ENCODE results near the gene PLXDC2. TPM values are rescaled to one million over a fixed set of nuclear protein-coding genes. Genes with fewer than 3 reads are reported as not detected.

PLXDC2 gene
- total and polyA plus RNA-seq, 10 of the 15 experiments (the other 5 are each of a cell fraction or from before 2014, with no cell fraction given) = 0.05 to 1.8 (median 0.14) TPM; not detected in 2

GRCh38 chr10:19889256-19889655 lies 73.0 kb downstream of the PLXDC2 start:
- ChIA-PET RAD21 (ENCODE audit: unreplicated experiment) (no interaction called here), POLR2A (no interaction called here), CTCF (no interaction called here), SMC1A (ENCODE audit: uncharacterized antibody, unreplicated experiment) (interaction anchor here (0.8 to 1.0 kb wide), 2 partner anchors 24 to 105 kb away, joined by 3 to 4 read pairs; no protein-coding TSS in a partner anchor)
- Histone ChIP-seq H3K36me3 (ENCODE audit: control insufficient read depth in 2 of 2, insufficient read depth in 2 of 2, low read length in 1 of 2) (no peaks in the 10 kb centered on the region), H3K4me1 (ENCODE audit: control insufficient read depth, insufficient read depth, low read length) (no peaks in the 10 kb centered on the region), H4K20me1 (ENCODE audit: control insufficient read depth, insufficient read depth) (no peaks in the 10 kb centered on the region), H3K9me3 (replicated peaks; ENCODE audit: control insufficient read depth, insufficient read depth, low read length) (no peaks in the 10 kb centered on the region), H3K9ac (ENCODE audit: control insufficient read depth, insufficient read depth, low read length) (no peak overlapping the region), H3K4me3 (no peak overlapping the region), H3K27ac (ENCODE audit: control insufficient read depth, insufficient read depth) (no peak overlapping the region), H2AFZ (ENCODE audit: control insufficient read depth, low read depth, low read length) (no peak overlapping the region), H3K79me2 (ENCODE audit: control insufficient read depth, insufficient read depth, low read length) (no peaks in the 10 kb centered on the region), H3K27me3 (replicated peaks in 1 of 2; ENCODE audit: control insufficient read depth in 2 of 2, insufficient read depth in 2 of 2, low read length in 1 of 2) (no peaks in the 10 kb centered on the region), H3K4me2 (ENCODE audit: control insufficient read depth, insufficient read depth) (no peak overlapping the region)
- no TSS peak for BruUV-seq (replicated peaks)
- FAIRE-seq (no peak), DNase-seq (ENCODE audit: low read depth, low spot score) (no peak), ATAC-seq (no peak; the same call in 1 of the 3 replicates)
- in situ Hi-C loops (cut with MboI) (no loop called here), intact Hi-C loops (cut with micrococcal nuclease; ENCODE audit: unreplicated experiment) (no loop called here)
- 0 out of 2 replicates have a peak, but pooled peaks have one; percentile 12 for TF ChIP-seq BCL11A (IDR thresholded peaks at IDR 0.05; ENCODE audit: low read depth, low read length)
- peak; percentile 69 for TF ChIP-seq MTA2 (IDR thresholded peaks at IDR 0.05; ENCODE audit: low read depth)
- TF ChIP-seq IRF4 (IDR thresholded peaks at IDR 0.05; ENCODE audit: low read depth, low read length) = no peak
- 50% methylated on average over 2 of the region's 2 CpGs for WGBS (ENCODE audit: insufficient coverage, insufficient replicate concordance, low lambda C conversion rate, missing lambda C conversion rate)

GRCh38 chr10:19891429-19891828 lies 75.2 kb downstream of the PLXDC2 start:
- ATAC-seq (no peak), DNase-seq (ENCODE audit: low read depth, low spot score) (no peak), FAIRE-seq (no peak)
- in situ Hi-C loops (cut with MboI) (no loop called here), intact Hi-C loops (cut with micrococcal nuclease; ENCODE audit: unreplicated experiment) (no loop called here)
- Histone ChIP-seq H2AFZ (ENCODE audit: control insufficient read depth, low read depth, low read length) (no peak overlapping the region), H4K20me1 (ENCODE audit: control insufficient read depth, insufficient read depth) (no peaks in the 10 kb centered on the region), H3K79me2 (ENCODE audit: control insufficient read depth, insufficient read depth, low read length) (no peaks in the 10 kb centered on the region), H3K27ac (ENCODE audit: control insufficient read depth, insufficient read depth) (no peak overlapping the region), H3K9ac (ENCODE audit: control insufficient read depth, insufficient read depth, low read length) (no peak overlapping the region), H3K9me3 (replicated peaks; ENCODE audit: control insufficient read depth, insufficient read depth, low read length) (no peaks in the 10 kb centered on the region; the same call in 2 of the 3 replicates), H3K4me3 (no peak overlapping the region), H3K27me3 (replicated peaks in 1 of 2; ENCODE audit: control insufficient read depth in 2 of 2, insufficient read depth in 2 of 2, low read length in 1 of 2) (no peaks in the 10 kb centered on the region), H3K4me2 (ENCODE audit: control insufficient read depth, insufficient read depth) (no peak overlapping the region), H3K36me3 (ENCODE audit: control insufficient read depth in 2 of 2, insufficient read depth in 2 of 2, low read length in 1 of 2) (no peaks in the 10 kb centered on the region), H3K4me1 (ENCODE audit: control insufficient read depth, insufficient read depth, low read length) (no peaks in the 10 kb centered on the region)
- ChIA-PET POLR2A (interaction anchor here (0.6 kb wide), 1 partner anchor 100 kb away, joined by 3 read pairs; no protein-coding TSS in a partner anchor), CTCF (interaction anchor here (0.6 to 1.4 kb wide), 2 partner anchors 13 to 219 kb away, joined by 3 read pairs; no protein-coding TSS in a partner anchor), RAD21 (ENCODE audit: unreplicated experiment) (no interaction called here), SMC1A (ENCODE audit: uncharacterized antibody, unreplicated experiment) (interaction anchor here (0.7 to 2.2 kb wide), 3 partner anchors 13 to 127 kb away, joined by 3 to 6 read pairs (median 3); no protein-coding TSS in a partner anchor)
- 22% methylated on average over 6 of the region's 6 CpGs for WGBS (ENCODE audit: insufficient coverage, insufficient replicate concordance, low lambda C conversion rate, missing lambda C conversion rate)
- BruUV-seq (replicated peaks) = no TSS peak
- no peak for TF ChIP-seq ZBTB33 (IDR thresholded peaks at IDR 0.05)
- no peak for TF ChIP-seq LARP7 (IDR thresholded peaks at IDR 0.05)
- TF ChIP-seq ASH2L (IDR thresholded peaks at IDR 0.05; ENCODE audit: borderline replicate concordance, low read depth) = no peak
- no peak for TF ChIP-seq MLLT1 (IDR thresholded peaks at IDR 0.05)
- TF ChIP-seq EGR1 (IDR thresholded peaks at IDR 0.05; ENCODE audit: borderline replicate concordance in 1 of 2, low read depth in 2 of 2, low read length in 2 of 2) = no peak
- no peak for TF ChIP-seq JUNB (IDR thresholded peaks at IDR 0.05)
- TF ChIP-seq HSF1 (IDR thresholded peaks at IDR 0.05; ENCODE audit: low read depth, low read length) = no peak
- TF ChIP-seq SP1 (IDR thresholded peaks at IDR 0.05; ENCODE audit: low read depth, low read length) = no peak
- no peak for TF ChIP-seq FOXK2 (IDR thresholded peaks at IDR 0.05)
- TF ChIP-seq HCFC1 (IDR thresholded peaks at IDR 0.05; ENCODE audit: low read length) = no peak
- no peak for TF ChIP-seq DPF2 (IDR thresholded peaks at IDR 0.05)
